COLO668 (cell line): ENCODE data around the gene TSHZ1.

Source experiments
- DNase-seq: peaks from one replicate; lab custom pipeline; 2025; ENCODE audit not compliant: unreplicated experiment; lab: John Stamatoyannopoulos, UW

The TSHZ1 gene

GRCh38 chr18:75338631-75339030, 128.0 kb downstream of the TSHZ1 start:
- no peak for DNase-seq
